Activated T-helper 17 cell treated with anti-CD3 and anti-CD28 coated beads, Interleukin-2, amount 50 U/mL, for 72 hours (primary cell): ENCODE results near the gene MOB3A. TPM values are rescaled to one million over a fixed set of nuclear protein-coding genes. Genes with fewer than 3 reads are reported as not detected.
"Not testable (repeated sequence)": the region's sequence is repeated elsewhere in the genome, so short reads cannot be mapped to it uniquely, and the experiment has no call there.

ENCODE experiments used
- ATAC-seq: fragments of 150-1000 bp; cut with Tn5 transposase; replicated peaks from 2 replicates; pipeline ENCODE4 v1.10.0; 2021; ENCODE audit warnings: mild to moderate bottlenecking, moderate library complexity
- H3K27ac Mint-ChIP-seq: one replicate; pipeline ENCODE4 v1.8.0; 2022; ENCODE audit warnings: mixed read lengths
- H3K27me3 Mint-ChIP-seq: one replicate; pipeline ENCODE4 v1.8.0; 2022; ENCODE audit warnings: mixed read lengths
- H3K36me3 Mint-ChIP-seq: one replicate; pipeline ENCODE4 v1.8.0; 2022; ENCODE audit warnings: low read depth, mild to moderate bottlenecking, mixed read lengths
- H3K4me1 Mint-ChIP-seq: one replicate; pipeline ENCODE4 v1.8.0; 2022; ENCODE audit warnings: mixed read lengths
- H3K4me3 Mint-ChIP-seq: one replicate; pipeline ENCODE4 v1.8.0; 2022; ENCODE audit warnings: mild to moderate bottlenecking, mixed read lengths
- H3K9me3 Mint-ChIP-seq: one replicate; pipeline ENCODE4 v1.8.0; 2022; ENCODE audit warnings: mixed read lengths
- total RNA-seq, 2 donors: library from RNA; stranded (reverse); gene quantifications; one replicate each; pipeline ENCODE4 v1.2.3, GENCODE V29; 2022

MOB3A gene
- 100 to 1,000 TPM; 271 to 387 TPM for total RNA-seq

GRCh38 chr19:2096034-2096479 lies at the start of gene MOB3A:
MOB3A (minus strand) TSS chr19:2096326; CDS start chr19:2078560, 17,766 bp downstream.
- Mint-ChIP-seq H3K4me3 (peak within 1 kb of the TSS; percentile 96), H3K9me3 (peaks cover 3% of the 10 kb centered on the region), H3K27ac (peak within 1 kb of the TSS; percentile 98), H3K27me3 (no peaks in the 10 kb centered on the region), H3K4me1 (peaks cover 11% of the 10 kb centered on the region), H3K36me3 (peaks cover 63% of the 10 kb centered on the region)
- peak; percentile 54 for ATAC-seq

GRCh38 chr19:2145831-2146241 lies 49.7 kb upstream of the MOB3A start:
- Mint-ChIP-seq H3K9me3 (no peaks in the 10 kb centered on the region), H3K36me3 (peaks cover 70% of the 10 kb centered on the region), H3K27me3 (no peaks in the 10 kb centered on the region), H3K4me1 (peaks cover 13% of the 10 kb centered on the region), H3K4me3 (peak overlapping the region; percentile 94), H3K27ac (peak overlapping the region; percentile 59)
- ATAC-seq, result no peak

DNA sequence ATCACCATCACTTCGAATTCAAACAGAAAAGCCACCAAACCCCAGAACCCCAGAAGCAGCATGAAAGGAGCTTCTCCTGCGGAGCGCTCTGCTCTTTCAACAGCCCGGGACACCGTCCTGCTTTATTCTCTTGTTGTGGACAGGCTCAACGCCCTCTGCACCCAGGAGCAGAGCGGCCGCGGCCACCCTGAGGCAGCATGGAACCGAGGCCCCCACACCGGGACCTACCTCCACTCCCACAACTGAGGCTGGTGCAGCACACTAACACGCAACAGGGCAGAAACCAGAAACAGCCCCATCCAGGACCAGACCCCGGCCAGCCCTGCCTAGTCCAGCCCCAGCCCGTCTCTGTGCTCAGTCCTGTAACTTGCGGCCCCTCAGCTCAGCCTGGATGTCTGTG lies 48.1 kb upstream of the MOB3A start:
- ATAC-seq, result no peak
- H3K4me1 Mint-ChIP-seq, result peaks cover 8% of the 10 kb centered on the region
- peaks cover 68% of the 10 kb centered on the region for H3K36me3 Mint-ChIP-seq
- no peak overlapping the region for H3K4me3 Mint-ChIP-seq
- H3K9me3 Mint-ChIP-seq, result no peaks in the 10 kb centered on the region
- H3K27me3 Mint-ChIP-seq, result no peaks in the 10 kb centered on the region
- no peak overlapping the region for H3K27ac Mint-ChIP-seq

- Mint-ChIP-seq H3K9me3 (no peaks in the 10 kb centered on the region), H3K36me3 (peaks cover 71% of the 10 kb centered on the region), H3K4me3 (no peak overlapping the region), H3K27me3 (no peaks in the 10 kb centered on the region), H3K27ac (no peak overlapping the region), H3K4me1 (peaks cover 8% of the 10 kb centered on the region)
- no peak for ATAC-seq
Observed at GRCh38 chr19:2142173-2142829, 46.2 kb upstream of the MOB3A start.

DNA sequence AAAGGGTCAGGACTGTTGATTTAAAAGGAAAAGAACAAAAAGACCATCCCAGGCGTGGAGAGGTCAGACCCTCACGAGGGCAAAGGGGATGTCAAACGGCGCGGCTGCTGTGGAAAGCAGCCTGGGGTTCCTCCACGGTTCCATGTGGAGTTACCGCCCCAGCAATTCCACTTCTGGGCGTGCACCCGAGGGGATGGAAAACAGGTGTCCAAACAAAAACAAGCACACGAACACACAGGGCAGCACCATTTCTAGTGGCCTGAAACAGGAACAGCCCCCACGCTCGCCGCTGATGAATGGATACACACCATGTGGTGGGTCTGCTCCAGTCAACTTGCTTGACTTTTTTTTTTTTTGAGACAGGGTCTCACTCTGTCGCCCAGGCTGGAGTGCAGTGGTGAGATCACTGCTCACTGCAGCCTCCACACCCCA lies 44.0 kb upstream of the MOB3A start:
- ATAC-seq, result no peak
- Mint-ChIP-seq H3K27me3 (no peaks in the 10 kb centered on the region), H3K4me3 (no peak overlapping the region), H3K27ac (no peak overlapping the region), H3K9me3 (no peaks in the 10 kb centered on the region), H3K4me1 (no peaks in the 10 kb centered on the region), H3K36me3 (peaks cover 73% of the 10 kb centered on the region)

DNA sequence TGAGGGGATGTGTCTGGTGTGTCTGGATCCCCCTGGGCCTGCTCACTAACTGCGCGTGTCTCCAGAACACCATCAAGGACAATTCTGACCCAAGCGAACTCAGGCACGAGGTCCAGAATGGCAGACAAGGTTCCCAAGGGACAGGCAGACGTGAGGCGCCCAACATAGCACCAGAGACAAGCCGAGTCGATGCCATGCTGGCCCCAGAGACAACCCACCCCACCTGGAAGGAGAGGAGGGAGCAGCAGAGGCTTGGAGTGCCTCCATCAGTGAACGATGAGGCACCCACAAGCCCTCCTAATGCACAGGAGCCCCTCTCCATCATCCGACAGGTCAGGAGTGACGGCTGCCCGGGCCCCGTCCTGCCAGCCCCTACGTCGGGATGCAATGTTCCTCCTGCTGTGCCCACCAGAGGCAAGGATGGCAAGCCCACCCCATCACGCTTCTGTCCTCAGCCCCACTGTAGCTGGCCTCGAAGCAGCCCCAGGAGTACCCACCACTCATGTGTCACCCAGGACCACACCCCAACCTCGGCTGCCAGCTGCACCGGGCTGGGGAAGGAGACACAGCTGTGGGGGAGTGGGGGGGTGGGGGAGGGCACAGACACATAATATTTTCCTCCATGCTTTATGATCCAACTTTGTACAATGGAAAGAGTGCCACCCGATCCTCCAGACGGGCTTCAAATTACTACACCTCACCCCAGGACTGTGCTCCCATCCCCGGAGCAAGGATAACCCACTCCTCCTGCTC lies 43.4 kb upstream of the MOB3A start:
- H3K4me3 Mint-ChIP-seq, result no peak overlapping the region
- H3K36me3 Mint-ChIP-seq, result peaks cover 68% of the 10 kb centered on the region
- no peak overlapping the region for H3K27ac Mint-ChIP-seq
- ATAC-seq, result no peak
- no peaks in the 10 kb centered on the region for H3K4me1 Mint-ChIP-seq
- H3K9me3 Mint-ChIP-seq, result no peaks in the 10 kb centered on the region
- H3K27me3 Mint-ChIP-seq, result no peaks in the 10 kb centered on the region

DNA sequence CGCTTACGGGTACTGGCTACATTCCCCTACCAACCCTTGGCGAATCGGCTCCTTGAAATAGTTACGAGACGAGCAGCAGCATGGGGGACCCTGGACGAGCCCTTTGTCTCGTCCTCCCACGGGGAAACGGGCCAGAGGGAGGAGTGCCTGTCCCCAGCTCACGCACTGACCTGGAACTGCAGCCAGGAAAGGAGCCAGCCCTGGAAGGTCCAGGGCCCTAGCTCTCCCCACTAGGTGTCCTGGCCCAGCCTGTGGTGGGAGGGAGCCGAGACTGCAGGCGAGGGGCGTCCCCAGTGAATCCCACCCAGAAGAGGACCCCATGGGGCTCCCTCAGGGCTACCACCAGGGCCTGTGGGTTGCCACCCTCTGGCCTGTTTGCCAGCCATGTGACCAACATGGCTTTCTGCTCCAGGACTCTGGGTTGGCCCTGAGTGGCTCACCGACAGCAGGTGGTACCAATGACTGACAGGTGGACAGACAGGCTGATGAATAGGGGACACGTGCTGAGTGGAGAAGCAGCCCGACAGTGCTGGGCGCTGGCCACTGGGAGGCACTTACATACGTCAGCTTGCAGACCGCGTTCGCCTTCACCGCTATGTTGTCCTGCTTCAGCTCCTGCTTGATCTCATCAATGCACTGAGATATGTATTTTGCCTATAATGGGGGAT lies 42.1 kb upstream of the MOB3A start:
- H3K27ac Mint-ChIP-seq, result no peak overlapping the region
- H3K4me1 Mint-ChIP-seq, result no peaks in the 10 kb centered on the region
- no peak for ATAC-seq
- no peaks in the 10 kb centered on the region for H3K9me3 Mint-ChIP-seq
- H3K36me3 Mint-ChIP-seq, result peaks cover 60% of the 10 kb centered on the region
- H3K4me3 Mint-ChIP-seq, result no peak overlapping the region
- H3K27me3 Mint-ChIP-seq, result no peaks in the 10 kb centered on the region

GRCh38 chr19:2136796-2137195 lies 40.7 kb upstream of the MOB3A start:
- H3K4me3 Mint-ChIP-seq, result no peak overlapping the region
- no peaks in the 10 kb centered on the region for H3K4me1 Mint-ChIP-seq

DNA sequence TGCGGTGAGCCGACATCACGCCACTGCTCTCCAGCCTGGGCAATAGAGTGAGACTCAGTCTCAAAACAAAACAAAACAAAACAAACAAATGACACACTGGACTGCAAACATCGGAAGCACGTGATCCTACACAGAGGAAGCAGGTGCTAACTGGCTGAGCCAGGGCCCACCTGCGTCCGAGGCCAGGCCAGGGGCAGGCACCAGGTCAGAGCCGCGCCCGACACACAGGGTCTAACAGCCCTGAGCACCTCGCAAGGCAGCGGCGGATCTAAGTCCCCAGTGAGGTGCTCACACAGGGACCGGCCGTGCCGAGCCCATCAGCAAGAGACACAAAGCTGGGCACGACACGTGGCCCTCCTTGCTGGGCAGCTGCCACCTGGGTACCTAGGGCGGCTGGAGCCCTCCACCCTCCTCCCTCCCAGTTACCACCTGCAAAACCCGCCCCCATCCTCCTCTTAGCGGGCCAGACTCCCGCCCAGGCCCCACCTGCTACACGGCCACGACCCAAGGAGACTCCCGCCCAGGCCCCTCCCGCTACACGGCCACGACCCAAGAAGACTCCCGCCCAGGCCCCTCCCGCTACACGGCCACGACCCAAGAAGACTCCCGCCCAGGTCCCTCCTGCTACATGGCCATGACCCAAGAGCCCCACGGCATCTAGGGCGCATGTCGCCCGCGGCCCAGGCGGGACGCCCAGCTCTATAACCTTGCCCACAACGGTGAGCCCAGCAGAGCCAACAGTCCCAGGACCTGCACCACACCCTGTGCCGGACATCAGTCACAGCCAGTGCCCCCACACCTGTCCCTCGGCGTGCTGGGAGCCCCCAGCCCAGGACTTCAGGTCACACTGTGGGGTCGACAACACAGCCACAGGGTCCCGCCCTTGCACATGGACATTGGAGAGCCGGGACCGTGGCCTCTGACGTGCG lies 39.6 kb upstream of the MOB3A start:
- Mint-ChIP-seq H3K27ac (no peak overlapping the region), H3K27me3 (no peaks in the 10 kb centered on the region), H3K4me1 (no peaks in the 10 kb centered on the region), H3K36me3 (peaks cover 71% of the 10 kb centered on the region), H3K4me3 (no peak overlapping the region), H3K9me3 (no peaks in the 10 kb centered on the region)
- no peak for ATAC-seq

More at GRCh38 chr19:2136796-2137195, 40.7 kb upstream of the MOB3A start:
- no peaks in the 10 kb centered on the region for H3K9me3 Mint-ChIP-seq
- no peak for ATAC-seq
- peaks cover 74% of the 10 kb centered on the region for H3K36me3 Mint-ChIP-seq
- H3K27ac Mint-ChIP-seq, result no peak overlapping the region
- no peaks in the 10 kb centered on the region for H3K27me3 Mint-ChIP-seq

DNA sequence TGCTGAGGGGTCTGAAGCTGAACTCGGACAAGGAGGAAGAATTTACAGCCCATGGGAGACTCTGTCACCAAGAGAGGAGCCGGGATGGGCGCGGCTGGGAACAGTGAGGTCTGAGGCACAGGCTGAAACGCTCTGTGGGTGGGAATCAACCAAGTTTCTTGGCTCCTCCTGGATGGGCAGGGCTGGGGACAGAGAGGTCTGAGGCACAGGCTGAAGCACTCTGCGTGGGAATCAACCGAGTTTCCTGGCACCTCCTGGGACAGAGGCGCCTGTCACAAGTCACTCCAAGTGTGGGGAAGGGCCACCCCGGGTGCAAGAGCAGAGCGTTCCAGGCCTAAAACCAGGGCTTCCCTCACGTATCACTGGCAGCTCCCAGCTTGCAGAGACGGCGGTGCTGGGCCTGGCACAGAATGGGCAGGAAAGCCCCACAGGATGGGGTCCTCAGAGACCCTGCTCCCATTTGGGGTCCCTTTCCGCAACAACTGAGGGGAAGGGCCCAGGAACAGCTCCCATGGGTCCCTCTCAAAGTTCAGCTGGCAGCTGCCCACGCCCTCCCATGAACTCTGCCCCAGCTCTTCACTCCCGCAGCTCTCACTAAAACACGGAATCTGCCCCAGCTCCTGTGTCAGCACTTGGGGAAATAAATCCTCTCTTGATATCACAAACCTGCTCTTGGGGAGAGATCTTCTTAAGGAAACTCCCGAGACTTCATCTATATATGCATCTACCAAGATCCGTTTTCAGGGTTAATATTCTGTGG lies 36.8 kb upstream of the MOB3A start:
- Mint-ChIP-seq H3K27me3 (no peaks in the 10 kb centered on the region), H3K9me3 (no peaks in the 10 kb centered on the region), H3K36me3 (peaks cover 64% of the 10 kb centered on the region), H3K4me1 (no peaks in the 10 kb centered on the region), H3K4me3 (no peak overlapping the region), H3K27ac (no peak overlapping the region)
- no peak for ATAC-seq

DNA sequence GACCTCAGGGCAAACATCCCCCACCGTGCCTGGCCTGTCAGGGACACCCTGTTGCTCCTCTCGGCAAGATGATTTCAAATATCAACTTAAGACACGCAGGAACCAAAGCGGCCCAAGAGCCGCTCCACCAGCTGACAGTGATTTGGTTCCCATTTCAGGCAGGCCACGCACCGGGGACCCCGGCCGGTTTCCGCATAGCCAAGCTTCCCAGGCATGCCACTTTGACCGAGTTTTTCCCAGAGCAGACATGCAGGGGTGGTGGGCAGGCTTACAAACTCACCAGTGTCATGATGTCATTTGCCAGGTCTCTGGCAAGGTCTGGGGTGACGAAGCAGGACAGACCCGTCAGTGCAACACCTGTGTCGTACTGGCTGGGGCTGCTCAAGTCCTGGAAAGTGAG lies 36.1 kb upstream of the MOB3A start:
- ATAC-seq, result no peak
- Mint-ChIP-seq H3K4me1 (no peaks in the 10 kb centered on the region), H3K4me3 (no peak overlapping the region), H3K27me3 (no peaks in the 10 kb centered on the region), H3K36me3 (peaks cover 64% of the 10 kb centered on the region), H3K27ac (no peak overlapping the region), H3K9me3 (no peaks in the 10 kb centered on the region)

DNA sequence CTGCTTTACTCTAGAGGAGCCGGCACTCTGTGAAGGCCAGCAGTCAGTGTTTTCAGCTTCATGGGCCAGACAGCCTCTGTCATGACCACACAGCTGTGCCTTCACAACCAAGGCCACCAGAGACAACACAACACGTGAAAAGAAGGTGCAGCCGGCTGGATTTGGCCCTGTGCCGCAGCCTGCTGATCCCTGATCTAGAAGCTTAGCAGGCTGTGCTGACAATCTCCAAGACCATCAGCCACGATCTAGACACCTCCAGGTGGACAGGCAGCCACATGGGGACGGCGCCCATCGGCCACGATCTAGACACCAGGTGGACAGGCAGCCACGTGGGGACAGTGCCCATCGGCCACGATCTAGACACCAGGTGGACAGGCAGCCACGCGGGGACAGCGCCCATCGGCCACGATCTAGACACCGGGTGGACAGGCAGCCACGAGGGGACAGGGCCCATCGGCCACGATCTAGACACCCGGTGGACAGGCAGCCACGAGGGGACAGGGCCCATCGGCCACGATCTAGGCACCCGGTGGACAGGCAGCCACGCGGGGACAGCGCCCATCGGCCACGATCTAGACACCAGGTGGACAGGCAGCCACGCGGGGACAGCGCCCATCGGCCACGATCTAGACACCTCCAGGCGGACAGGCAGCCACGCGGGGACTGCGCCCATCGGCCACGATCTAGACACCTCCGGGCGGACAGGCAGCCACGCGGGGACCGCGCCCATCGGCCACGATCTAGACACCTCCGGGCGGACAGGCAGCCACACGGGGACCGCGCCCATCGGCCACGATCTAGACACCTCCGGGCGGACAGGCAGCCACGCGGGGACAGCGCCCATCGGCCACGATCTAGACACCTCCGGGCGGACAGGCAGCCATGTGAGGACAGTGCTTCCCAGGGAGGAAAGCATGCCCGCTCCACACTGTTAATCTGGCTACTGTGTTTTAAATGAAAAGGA lies 35.2 kb upstream of the MOB3A start:
- not testable (repeated sequence) for H3K27me3 Mint-ChIP-seq, ATAC-seq, H3K4me3 Mint-ChIP-seq, H3K27ac Mint-ChIP-seq, H3K9me3 Mint-ChIP-seq, H3K4me1 Mint-ChIP-seq
- peaks cover 64% of the 10 kb centered on the region for H3K36me3 Mint-ChIP-seq
